ENCODE measurements around the gene PRCD. TPM values are rescaled to one million over a fixed set of nuclear protein-coding genes. Genes with fewer than 3 reads are reported as not detected.
A peak's percentile ranks its signal among the peaks of the same experiment; 100 is the strongest.

The PRCD gene, protein sequence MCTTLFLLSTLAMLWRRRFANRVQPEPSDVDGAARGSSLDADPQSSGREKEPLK
- polyA plus RNA-seq (13.2 and 22.5 TPM in 2 replicates), polyA minus RNA-seq (3.4 and 4.5 TPM in 2 replicates)

DNA sequence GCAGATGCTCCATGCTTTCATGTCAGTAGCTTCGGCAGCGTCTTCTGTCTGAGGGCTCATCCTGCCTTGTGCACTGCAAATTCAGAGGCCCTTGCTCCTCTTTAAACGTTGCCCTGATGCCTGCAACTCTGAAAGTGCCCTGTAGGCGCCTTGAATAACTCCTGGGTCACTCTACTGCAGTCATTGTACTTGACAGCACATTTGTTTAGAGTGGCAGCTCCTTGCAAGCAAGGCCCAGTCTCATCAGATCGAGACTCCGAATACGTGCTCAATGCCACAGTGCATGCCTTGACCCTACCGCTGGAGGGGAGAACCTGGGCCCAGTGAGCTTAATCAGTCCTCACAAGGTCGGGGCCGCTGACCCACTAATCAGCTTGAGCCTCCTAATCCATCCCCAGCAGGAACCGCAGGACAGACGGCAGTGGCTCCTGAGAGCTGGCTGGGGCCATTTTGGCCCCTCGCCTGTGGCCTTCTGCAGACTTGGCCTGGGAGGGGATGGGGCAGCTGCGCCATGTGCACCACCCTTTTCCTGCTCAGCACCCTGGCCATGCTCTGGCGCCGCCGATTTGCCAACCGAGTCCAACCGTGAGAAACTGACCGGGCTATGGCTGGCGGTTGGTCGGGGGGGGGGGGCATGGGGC lies at the start of gene PRCD:
Gene PRCD (plus strand): TSS at position 414 of the 641 bp plus-strand sequence. CDS start 98 bp downstream, at position 512.
- H3K9ac ChIP-seq (ENCODE audit: low read length): peak within 1 kb of the TSS; percentile 67

DNA sequence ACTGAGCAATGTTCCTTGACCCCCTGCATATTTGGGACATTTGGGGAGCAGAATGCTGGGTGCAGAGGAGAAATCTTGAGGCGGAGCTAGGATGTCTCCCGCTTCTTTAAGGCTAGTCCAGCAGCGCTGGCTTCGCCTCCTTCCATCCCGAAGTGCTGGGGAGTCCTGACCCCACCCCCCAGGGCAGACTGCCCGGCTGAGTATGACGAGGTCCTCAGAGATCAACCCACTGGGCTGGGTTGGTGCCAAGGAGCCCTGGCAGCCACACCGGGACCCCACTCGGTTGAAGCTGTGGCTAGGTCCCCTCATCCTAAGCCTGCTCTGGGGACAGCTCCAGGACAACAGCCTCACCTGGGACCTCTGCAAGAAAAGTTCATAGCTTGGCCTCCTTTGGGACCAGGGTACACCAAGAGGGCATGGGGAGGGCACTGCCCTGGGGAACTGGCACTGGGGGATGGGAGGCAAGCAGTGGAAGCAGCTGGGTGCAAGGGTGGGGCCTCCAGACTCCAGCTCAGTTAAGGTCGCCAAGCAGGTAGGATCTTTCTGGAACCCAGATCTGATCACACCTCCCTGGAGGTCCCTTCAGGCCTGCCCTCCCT lies 49.6 kb upstream of the PRCD start:
- H3K9me2 ChIP-seq (ENCODE audit: insufficient read depth, low read length): no peaks in the 10 kb centered on the region
- no peak overlapping the region for H3K9ac ChIP-seq (ENCODE audit: low read length)
- H3K27me3 ChIP-seq (ENCODE audit: insufficient read depth, low read depth, low read length): no peaks in the 10 kb centered on the region
- H3K36me3 ChIP-seq (ENCODE audit: insufficient read depth, low read length): no peaks in the 10 kb centered on the region
- no peaks in the 10 kb centered on the region for H3F3A ChIP-seq (ENCODE audit: insufficient read depth, low read length, poor library complexity, severe bottlenecking)
- no peak overlapping the region for H2AFZ ChIP-seq (ENCODE audit: low read depth, low read length)
- H3K79me2 ChIP-seq (replicated peaks; ENCODE audit: insufficient read depth, low read length): no peaks in the 10 kb centered on the region
- H3K27ac ChIP-seq (ENCODE audit: low read length): no peak overlapping the region
- no peaks in the 10 kb centered on the region for H3K9me3 ChIP-seq (ENCODE audit: low read length)
- no peaks in the 10 kb centered on the region for H4K20me1 ChIP-seq (ENCODE audit: insufficient read depth)
- no peak for TF ChIP-seq RAD21 (conservative IDR thresholded peaks at IDR 0.05)
- no peak for TF ChIP-seq EZH2 (IDR thresholded peaks at IDR 0.05; ENCODE audit: borderline replicate concordance, insufficient read depth, low read length, poor library complexity, severe bottlenecking)
- TF ChIP-seq TAF1 (IDR thresholded peaks at IDR 0.05; ENCODE audit: low read depth): no peak
- TF ChIP-seq SMC3 (conservative IDR thresholded peaks at IDR 0.05; ENCODE audit: poor library complexity): no peak
- TF ChIP-seq, protein P1, sequence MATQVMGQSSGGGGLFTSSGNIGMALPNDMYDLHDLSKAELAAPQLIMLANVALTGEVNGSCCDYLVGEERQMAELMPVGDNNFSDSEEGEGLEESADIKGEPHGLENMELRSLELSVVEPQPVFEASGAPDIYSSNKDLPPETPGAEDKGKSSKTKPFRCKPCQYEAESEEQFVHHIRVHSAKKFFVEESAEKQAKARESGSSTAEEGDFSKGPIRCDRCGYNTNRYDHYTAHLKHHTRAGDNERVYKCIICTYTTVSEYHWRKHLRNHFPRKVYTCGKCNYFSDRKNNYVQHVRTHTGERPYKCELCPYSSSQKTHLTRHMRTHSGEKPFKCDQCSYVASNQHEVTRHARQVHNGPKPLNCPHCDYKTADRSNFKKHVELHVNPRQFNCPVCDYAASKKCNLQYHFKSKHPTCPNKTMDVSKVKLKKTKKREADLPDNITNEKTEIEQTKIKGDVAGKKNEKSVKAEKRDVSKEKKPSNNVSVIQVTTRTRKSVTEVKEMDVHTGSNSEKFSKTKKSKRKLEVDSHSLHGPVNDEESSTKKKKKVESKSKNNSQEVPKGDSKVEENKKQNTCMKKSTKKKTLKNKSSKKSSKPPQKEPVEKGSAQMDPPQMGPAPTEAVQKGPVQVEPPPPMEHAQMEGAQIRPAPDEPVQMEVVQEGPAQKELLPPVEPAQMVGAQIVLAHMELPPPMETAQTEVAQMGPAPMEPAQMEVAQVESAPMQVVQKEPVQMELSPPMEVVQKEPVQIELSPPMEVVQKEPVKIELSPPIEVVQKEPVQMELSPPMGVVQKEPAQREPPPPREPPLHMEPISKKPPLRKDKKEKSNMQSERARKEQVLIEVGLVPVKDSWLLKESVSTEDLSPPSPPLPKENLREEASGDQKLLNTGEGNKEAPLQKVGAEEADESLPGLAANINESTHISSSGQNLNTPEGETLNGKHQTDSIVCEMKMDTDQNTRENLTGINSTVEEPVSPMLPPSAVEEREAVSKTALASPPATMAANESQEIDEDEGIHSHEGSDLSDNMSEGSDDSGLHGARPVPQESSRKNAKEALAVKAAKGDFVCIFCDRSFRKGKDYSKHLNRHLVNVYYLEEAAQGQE (IDR thresholded peaks at IDR 0.05; ENCODE audit: borderline replicate concordance): no peak
- TF ChIP-seq EP300 (conservative IDR thresholded peaks at IDR 0.05; ENCODE audit: poor library complexity, severe bottlenecking): no peak
- TF ChIP-seq, protein P2, sequence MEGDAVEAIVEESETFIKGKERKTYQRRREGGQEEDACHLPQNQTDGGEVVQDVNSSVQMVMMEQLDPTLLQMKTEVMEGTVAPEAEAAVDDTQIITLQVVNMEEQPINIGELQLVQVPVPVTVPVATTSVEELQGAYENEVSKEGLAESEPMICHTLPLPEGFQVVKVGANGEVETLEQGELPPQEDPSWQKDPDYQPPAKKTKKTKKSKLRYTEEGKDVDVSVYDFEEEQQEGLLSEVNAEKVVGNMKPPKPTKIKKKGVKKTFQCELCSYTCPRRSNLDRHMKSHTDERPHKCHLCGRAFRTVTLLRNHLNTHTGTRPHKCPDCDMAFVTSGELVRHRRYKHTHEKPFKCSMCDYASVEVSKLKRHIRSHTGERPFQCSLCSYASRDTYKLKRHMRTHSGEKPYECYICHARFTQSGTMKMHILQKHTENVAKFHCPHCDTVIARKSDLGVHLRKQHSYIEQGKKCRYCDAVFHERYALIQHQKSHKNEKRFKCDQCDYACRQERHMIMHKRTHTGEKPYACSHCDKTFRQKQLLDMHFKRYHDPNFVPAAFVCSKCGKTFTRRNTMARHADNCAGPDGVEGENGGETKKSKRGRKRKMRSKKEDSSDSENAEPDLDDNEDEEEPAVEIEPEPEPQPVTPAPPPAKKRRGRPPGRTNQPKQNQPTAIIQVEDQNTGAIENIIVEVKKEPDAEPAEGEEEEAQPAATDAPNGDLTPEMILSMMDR (IDR thresholded peaks at IDR 0.05; ENCODE audit: poor library complexity, severe bottlenecking): no peak
- H3K4me2 ChIP-seq (ENCODE audit: low read length): no peak overlapping the region
- H3K4me3 ChIP-seq (ENCODE audit: low read length): no peak overlapping the region

More for the DNA sequence above, at the start of gene PRCD:
- H3K4me3 ChIP-seq (ENCODE audit: low read length): peak within 1 kb of the TSS; percentile 56
- no peaks in the 10 kb centered on the region for H4K20me1 ChIP-seq (ENCODE audit: insufficient read depth)
- no peaks in the 10 kb centered on the region for H3K36me3 ChIP-seq (ENCODE audit: insufficient read depth, low read length)
- H3K27ac ChIP-seq (ENCODE audit: low read length): peak within 1 kb of the TSS; percentile 68
- no peaks in the 10 kb centered on the region for H3K9me2 ChIP-seq (ENCODE audit: insufficient read depth, low read length)
- no peaks in the 10 kb centered on the region for H3F3A ChIP-seq (ENCODE audit: insufficient read depth, low read length, poor library complexity, severe bottlenecking)
- TF ChIP-seq, protein P1 (IDR thresholded peaks at IDR 0.05; ENCODE audit: borderline replicate concordance): no peak
- no peak for TF ChIP-seq EP300 (conservative IDR thresholded peaks at IDR 0.05; ENCODE audit: poor library complexity, severe bottlenecking)
- TF ChIP-seq, protein P2 (IDR thresholded peaks at IDR 0.05; ENCODE audit: poor library complexity, severe bottlenecking): peak; percentile 11
- TF ChIP-seq SMC3 (conservative IDR thresholded peaks at IDR 0.05; ENCODE audit: poor library complexity): no peak
- no peak for TF ChIP-seq MXI1 (conservative IDR thresholded peaks at IDR 0.05; ENCODE audit: poor library complexity, severe bottlenecking)
- no peak for TF ChIP-seq POLR2AphosphoS5 (IDR thresholded peaks at IDR 0.05)
- no peak for TF ChIP-seq RAD21 (conservative IDR thresholded peaks at IDR 0.05)
- no peak for TF ChIP-seq EZH2 (IDR thresholded peaks at IDR 0.05; ENCODE audit: borderline replicate concordance, insufficient read depth, low read length, poor library complexity, severe bottlenecking)
- H3K9me3 ChIP-seq (ENCODE audit: low read length): no peaks in the 10 kb centered on the region
- H3K79me2 ChIP-seq (replicated peaks; ENCODE audit: insufficient read depth, low read length): no peaks in the 10 kb centered on the region
- peaks cover 34% of the 10 kb centered on the region for H3K27me3 ChIP-seq (ENCODE audit: insufficient read depth, low read depth, low read length)
- H3K4me2 ChIP-seq (ENCODE audit: low read length): peak within 1 kb of the TSS; percentile 59
- H2AFZ ChIP-seq (ENCODE audit: low read depth, low read length): no peak within 1 kb of the TSS
